Glomerular visceral epithelial cell (primary cell): ENCODE data around the gene CRYGS.
A peak's percentile ranks its signal among the peaks of the same experiment; 100 is the strongest.
"Not testable (repeated sequence)": the region's sequence is repeated elsewhere in the genome, so short reads cannot be mapped to it uniquely, and the experiment has no call there.

Source experiments
- DNase-seq: peaks from one replicate; pipeline ENCODE4 v3.0.0-alpha.2; 2016; ENCODE audit errors: extremely low spot score

Gene CRYGS

DNA sequence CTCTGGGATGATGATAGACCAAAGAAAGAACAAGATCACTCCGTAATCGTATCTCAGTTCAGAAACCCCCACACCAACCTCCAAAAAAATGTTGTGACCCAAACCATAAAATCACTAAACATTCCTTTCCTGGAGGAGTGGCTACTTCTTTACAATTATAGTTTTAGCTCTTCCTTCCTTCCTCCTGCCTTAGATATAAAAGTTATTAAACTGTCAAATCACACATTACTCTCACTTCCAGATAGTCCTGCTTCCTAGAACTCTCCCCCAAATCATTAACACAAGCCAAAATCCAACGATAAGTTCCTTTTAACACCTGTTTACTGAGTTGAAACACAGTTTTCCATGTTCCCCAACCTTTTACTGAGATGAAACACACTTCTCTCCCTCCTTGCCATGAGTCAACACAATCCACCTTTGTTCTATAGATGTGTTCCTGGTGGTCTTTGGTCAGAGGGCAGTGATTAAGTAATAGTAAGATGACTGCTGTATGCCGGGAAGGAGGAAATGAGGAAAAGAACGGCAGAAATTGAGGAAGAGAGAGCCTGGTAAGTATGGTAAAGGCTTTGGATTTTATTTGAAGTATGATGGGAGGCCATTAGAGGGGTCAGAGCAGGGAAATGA is 8.3 kb upstream of the CRYGS start:
- no peak for DNase-seq

DNA sequence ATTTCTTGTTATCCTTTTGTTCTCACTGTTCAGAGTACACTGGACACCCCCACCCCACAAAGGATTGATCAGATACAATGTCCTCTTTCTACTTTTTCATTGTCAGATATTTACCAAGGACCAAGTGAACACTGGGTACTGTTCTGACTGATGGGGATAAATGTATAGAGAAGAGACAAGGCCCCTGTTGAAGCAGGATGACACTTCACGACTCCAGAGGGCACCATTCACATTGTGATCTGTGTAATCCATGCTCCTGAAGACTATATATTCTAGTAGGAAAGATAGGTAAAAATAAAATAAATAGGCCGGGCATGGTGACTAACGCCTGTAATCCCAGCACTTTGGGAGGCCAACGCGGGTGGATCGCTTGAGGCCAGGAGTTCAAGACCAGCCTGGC is 7.2 kb upstream of the CRYGS start:
- DNase-seq = no peak

DNA sequence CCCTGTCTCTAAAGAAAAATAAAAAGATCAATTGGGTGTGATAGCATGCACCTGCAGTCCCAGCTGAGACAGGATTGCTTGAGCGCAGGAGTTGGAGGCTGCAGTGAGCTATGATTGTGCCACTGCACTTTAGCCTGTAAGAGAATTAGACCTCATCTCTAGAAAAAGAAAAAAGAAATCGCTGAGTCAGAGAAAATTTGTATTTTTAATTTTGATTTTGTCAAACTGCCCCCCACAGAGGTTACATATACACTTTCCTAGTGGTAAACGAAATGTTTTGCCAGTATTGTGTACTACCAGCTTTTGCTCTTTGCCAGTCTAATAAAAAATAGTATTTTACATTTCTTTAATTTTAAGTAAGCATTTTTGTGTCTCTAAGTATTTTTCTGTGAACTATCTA is 5.3 kb upstream of the CRYGS start:
- no peak for DNase-seq

DNA sequence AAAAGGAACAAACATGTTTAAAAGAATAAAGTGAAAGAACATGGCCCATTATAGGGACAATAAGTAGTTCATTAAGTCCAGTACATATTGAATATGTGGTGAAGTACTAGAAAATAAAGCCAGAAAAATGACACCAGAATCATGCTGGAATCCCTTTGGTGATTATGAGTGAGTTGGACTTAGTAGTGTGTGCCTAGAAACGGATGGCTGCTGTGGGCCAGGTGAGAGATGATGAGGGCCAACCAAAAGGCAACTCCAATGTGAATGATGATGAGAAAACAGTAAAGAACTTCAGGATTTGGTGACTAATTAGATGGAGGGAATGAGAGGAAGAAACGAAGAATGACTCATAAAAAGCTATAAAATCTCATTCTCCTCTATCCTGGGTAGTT is 3.3 kb downstream of the CRYGS start:
- no peak for DNase-seq

DNA sequence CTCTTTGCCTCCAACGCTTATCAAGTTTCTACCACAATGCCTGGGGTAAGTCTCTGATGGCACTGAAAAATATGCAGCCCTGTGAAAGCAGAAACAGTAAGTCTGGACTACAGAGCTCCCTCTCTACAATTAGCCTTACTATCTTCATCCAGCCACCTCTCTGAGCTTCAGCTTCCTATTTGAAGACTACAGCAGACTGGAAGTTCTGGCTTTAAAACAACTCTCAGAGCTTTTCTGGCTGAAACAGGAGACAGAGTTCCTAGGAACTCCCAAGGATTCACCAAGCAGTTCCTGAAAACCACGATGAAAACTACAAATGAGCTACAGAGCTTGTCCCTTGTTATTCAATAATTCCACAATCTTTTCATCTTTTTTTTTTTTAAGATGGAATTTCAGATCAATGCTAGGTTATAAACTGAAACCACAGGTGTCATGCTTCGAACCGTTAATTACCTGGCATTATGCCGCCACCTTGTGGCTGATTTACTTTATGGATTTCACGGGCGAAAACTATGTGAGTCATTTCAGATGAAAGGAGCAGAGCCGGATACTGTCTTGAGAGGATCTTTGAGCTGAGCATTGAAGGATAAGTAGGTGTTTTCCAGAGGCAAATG is 3.9 kb downstream of the CRYGS start:
- peak; percentile 75 for DNase-seq

DNA sequence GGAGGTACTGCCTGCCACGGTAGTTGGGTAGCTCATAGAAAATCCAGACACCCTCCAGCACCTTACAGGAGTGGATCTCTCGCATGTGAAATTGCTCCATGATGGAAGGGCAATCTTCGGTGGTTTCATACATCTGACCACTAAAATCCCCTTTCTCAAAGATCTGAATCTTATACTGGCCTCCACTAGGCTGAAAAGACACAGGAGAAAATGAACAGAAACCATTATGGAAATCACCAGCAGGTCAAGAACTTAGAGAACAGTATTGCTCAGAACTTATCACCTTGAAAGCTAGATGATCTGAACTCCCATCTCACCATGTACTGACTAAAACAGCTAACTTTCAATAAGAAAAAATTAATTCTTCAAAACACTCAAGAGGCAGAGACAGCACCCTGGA is 5.4 kb downstream of the CRYGS start:
- no peak for DNase-seq

DNA sequence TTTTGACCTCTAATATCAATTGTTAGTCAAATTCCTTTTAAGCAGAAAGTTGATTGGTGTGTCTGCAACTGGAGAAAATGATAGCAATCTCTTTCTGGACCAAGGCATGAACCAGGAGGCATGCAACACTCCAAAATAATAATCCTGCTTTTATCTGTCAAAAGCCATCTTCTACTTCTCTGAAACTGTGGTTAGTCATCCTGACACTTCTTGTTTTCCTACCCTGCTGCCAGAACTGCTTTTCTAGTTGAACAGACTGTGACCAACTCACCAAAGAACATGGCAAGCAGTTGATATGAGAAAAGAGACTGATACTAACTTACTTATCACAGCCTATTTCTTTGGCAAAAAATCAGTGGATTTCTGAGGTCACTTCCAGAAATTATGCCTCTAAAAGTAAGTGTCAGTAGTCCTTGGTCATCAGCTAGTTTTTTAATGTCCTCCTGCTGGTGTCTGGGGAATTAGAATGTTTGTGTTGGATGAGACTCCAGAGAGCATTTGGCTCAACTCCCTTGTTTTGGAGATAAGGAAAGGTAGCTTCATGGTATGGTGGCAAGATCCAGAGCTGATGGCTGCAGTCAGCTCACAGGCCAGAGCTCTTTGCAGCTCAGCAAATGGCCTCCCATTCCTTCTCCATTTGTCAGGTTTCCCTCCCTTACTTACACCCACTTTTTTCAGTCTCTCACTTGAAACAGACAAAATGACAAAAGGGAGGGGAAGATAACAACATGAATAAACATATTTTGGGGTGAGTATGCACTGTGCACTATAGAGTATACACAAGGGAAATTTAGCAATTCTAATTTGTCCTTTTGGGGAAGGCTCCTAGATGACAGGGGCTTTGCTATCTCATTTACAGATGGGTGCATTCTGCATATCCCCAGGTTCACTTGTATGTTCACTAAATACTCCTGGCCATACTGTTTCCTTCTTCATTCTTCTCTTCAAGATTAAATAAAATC is 7.0 kb downstream of the CRYGS start:
- no peak for DNase-seq

DNA sequence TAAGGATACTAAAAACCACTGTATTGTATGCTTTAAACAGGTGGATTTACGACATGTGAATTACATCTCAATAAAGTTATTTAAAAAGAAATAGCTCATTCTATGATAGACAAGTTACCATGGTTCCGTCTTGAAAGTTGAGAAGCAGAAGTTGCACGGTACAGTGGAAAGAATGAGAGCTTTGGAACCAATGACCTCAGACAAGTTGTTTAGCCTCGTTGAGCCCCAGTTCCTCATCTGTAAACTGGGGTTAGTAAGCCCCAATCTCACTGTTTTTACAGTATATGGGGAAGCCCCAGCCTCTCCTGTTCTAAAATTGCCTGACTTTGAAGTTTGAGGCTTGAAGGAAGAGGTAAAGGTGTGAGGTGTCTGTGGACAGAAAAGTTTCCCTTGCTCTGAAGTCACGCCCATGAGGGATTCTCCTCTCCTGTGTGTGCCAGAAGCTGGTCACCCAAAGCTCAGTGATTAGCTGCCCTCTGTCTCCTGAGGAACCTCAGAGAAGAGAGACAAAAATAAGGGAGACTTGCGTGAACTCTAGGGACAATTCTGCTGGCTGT is 10.0 kb downstream of the CRYGS start:
- DNase-seq = no peak

DNA sequence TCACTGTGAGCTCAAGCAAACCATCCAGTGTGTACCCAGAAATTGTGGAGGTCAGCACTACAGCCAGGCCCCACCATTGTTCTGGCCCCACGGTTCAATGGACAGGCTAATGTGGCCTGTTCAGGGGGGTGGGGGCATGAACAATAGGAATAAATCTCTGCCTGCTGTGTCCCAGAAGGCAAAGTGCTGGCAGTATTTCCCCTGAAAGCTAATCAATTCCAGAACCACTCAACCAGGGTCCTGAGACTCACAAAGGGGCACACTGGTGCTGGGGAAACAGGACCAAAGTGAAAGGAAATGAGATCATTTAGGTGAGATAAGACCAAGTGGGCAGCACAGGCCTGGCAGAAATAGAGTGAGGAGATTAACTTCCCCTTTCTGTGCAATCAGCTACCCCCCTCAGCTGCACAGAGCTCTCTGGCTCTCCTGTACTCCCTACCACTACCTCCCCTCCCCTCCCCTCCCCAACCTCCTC is 11.5 kb downstream of the CRYGS start:
- peak; percentile 1 for DNase-seq

DNA sequence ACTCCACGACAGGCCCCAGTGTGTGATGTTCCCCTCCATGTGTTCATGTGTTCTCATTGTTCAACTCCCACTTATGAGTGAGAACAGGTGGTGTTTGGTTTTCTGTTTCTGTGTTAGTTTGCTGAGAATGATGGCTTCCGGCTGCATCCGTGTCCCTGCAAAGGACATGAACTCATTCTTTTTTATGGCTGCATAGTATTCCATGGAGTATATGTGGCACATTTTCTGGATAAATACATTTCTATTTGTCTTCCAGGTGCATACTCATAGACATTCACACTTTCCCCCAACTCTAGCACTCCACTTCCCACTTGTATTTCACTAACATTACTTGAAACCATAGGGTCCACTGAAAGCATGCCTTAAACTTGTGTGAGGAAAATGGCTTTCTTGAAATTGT is 12.5 kb downstream of the CRYGS start:
- DNase-seq = not testable (repeated sequence)

DNA sequence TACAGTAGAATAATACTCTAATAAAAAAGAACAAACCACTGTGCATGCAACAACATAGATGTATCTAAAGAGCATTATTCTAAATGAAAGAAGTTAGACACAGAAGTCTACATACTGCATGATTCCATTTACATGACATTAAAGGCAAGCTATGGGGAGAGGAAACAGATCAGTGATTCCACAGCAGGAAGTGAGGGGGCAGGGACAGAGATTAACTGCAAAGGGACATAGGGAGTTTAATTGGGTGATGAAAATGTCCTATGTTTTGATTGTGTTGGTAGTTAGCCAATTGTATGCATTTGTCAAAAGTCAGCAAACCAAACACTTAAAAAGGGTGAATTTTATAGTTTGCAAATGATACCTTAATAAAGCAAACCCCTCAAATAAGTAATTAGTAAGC is 13.8 kb downstream of the CRYGS start:
- no peak for DNase-seq

DNA sequence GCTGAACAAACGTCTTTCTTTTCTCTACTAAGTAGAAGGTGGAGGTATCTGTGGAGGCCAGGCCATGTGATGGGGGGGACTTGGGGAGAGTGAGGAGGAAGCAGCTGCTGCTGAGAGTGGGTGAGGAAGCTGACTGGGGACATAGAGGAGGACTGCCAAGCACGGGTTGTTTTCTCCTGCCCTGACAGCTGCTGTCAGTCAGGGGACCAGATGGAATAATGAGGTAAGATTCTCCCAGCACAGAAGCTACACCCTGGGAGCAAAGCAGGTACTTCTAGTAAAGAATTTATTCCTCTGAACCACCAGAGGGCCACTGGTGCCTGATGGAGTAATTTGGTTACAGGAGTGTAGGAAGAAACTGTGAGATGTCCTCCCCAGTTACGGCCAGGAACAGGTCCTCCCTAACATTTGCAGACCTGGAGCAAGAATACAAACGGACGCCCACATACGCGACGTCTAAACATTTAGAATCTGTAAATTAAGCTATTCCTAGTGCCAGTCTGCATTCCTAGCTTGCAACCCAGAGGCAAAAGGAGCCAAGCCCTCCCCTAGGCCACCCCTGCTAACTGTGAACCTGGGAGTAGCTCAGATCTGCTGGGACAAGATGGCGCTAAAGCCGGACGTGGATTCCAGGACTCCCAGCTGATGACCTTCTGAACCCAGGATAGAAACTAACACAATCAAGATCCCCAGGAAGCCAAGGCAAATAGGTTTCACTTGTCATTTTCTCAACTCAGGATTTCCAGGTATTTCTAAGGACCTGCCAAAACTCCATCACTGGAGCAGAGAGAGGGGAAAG is 14.8 kb downstream of the CRYGS start:
- DNase-seq = no peak

DNA sequence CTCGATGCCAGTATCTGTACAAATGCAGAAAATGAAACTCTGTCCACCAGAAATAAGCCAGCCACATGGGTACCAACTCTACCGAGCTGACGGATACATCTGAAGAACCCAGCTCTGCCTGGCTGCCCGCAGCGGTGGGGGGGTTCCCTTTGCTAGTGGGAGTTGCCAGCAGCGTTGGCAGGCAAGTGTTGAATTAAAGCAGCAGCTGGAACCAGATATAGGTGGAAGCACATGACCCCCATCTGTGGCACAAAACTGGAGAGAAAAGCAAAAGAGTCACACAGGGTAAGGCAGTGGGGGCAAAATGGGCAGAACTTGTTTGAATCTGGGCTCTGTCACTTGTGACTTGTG is 17.9 kb downstream of the CRYGS start:
- no peak for DNase-seq

DNA sequence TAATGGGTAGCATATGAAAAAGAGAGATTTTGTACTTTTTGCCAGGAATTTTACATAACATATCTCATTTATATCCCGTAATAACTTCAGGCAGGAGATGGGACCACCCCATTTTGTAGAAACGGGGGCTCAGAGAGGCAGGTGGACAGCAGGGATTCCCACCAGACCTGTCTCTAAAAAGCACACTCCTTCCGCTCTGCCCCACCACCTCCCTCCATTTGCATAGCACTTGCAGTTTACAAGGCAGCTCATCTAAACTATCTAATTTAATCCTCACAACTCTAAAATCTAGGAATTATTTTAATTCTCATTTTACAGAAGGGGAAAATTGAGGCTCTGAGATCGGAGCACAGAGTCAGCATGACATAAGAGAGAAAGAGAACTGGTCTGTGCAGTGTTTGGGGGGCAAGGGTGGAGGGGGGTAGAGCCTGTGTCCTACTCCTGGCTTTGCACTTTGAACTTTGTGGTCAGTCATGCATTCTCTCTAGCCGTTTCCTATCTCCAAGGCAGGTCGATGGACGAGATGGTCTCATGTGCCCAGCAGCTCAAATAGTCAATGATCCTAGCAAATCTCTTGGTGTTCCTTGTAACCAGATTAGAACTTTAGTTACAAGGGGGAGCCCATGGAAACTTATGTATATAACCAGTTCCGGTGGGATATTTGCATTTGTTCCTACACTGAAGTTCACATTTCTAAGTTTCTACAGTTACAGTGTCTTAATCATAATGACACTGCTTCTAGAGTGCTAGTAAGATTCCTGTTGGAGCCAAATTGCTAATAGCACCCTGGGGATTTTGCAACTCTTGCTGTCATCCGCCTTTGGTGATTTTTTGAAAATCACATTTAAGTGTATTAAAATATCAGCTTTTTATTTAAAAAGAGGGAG is 18.6 kb downstream of the CRYGS start:
- DNase-seq = no peak

DNA sequence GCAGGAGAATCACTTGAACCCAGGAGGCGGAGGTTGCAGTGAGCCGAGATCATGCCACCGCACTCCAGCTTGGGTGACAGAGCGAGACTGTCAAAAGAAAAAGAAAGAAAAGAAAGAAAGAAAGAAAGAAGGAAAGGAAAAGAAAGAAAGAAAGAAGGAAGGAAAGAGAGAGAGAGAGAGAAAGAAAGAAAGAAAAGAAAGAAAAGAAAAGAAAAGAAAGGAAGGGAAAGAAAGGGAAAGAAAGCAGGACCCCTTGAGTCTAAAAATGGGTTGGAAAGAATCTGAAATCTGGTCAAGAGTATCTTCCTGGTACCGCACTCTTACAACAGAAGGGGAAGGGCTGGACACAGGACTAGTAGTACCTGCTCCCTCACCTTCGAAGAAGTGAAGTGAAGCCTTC is 19.6 kb downstream of the CRYGS start:
- DNase-seq = no peak

DNA sequence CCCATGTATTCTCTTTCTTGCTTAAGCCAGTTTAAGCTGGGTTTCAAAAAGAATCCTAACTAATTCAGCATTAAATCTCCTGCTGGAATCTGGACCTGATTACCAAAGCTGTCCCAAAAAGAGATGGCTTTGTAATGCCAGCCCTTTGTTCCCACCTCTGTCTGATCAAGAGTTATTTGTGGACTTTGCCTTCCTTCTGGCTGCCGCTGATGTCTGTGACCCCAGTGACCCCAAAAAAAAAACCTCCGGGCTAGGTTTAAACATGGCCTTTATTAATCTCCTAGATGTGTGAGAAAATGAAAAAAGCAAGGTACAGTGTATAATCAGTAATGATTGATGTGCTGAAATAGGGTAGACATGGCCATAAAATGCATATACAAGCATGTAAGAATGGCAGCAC is 20.7 kb downstream of the CRYGS start:
- no peak for DNase-seq

DNA sequence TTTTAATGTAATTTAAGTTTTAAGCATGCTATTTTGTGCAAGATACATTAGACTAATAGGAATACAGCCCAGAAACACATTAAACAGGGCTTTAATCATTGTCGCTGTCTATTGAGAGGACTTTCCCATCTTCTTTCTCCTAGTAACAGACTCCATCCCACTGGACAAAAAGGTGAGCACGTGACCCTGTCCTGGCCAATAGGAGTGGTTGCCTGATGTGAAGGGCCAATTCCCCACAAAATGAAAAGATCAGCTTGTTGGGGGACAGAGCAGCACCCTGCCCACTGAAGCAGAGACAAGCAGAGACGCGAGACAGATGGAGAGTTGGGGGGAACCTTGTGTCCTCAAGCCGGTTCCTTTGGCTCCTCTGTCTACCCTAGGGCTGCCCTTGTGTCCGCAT is 21.2 kb downstream of the CRYGS start:
- DNase-seq = no peak

DNA sequence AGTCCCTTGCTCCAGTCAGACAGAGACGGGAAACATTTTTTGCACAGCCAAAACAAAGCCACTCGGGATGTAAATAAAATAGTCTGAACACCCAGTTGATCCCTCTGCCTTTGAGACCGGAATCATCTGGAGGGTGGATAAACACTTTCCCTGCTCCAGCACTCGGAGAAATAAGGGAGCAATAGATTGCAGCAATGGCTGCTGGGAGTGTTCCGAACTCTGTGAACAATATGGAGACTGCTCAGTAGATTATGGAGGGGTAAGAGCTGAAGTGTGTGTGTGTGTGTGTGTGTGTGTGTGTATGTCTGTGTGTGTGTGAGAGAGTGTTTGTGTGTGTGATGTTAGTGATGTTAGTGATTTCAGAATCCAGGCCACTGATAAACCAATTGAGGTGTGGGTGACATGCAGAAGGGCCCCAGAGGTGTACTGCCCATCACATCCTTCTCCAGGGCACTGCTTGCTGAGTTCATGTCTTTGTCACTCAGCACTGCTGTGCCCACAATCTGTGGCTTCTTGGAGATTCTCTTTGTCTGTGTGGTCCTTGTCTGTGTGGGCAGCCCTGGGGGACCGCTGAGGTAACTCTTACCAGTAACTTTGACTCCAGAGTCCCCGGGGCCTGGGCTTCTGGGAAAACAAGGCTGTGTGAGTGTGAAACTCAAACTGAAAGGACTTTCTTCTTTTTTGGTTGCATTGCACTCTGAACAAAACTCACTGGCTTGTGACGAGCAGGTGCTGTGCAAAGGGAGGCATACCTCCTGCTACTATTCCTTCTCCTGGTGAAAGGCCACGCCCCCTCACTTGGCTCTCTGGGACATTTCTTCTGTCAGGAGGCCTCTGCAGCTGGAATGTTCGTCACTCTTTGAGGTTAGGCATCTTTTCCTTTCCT is 23.0 kb downstream of the CRYGS start:
- DNase-seq = no peak

DNA sequence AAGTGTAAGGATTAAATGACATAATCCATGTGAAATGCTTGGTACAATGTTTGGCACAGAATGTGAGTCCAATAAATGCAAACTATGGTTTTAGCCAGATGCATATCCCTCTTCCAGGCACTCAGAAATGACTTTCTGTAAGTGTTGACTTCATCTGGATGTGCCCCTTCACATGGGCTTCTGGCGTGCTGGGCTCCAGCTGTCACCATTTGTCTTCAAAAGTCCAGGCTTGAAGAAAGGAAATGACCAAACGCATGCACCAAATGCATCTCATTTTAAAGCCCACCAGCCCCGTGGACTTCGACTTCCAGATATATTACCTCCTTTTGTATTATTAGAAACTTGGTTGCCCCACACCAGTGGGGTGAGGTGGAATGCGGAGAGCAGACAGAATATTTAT is 23.7 kb downstream of the CRYGS start:
- DNase-seq = no peak
